Suprapubic skin (tissue), 4 donors: Measurements from ENCODE around the gene MRPL14.

Experiments
- CTCF ChIP-seq, 2 donors: fragments of 200-600 bp in 1 of 2; fragments of 450-650 bp in 1 of 2; sonication (generic) in 1 of 2; IDR thresholded peaks; one replicate each; pipeline ENCODE4 v1.5.1; 2016 to 2019; ENCODE audit warnings: antibody characterized with exemption in 2 of 2, mild to moderate bottlenecking in 1 of 2, moderate library complexity in 1 of 2
- POLR2A ChIP-seq, 2 donors: fragments of 450-650 bp; IDR thresholded peaks; one replicate each; pipeline ENCODE4 v1.6.1; 2017; ENCODE audit warnings: antibody characterized with exemption in 2 of 2, mild to moderate bottlenecking in 2 of 2, moderate library complexity in 2 of 2
- POLR2AphosphoS5 ChIP-seq, 3 donors: sonication (generic); formaldehyde crosslinking; IDR thresholded peaks; one replicate each; pipeline ENCODE4 v1.6.1; 2017; ENCODE audit warnings: antibody characterized with exemption in 3 of 3

- TF ChIP-seq POLR2A (IDR thresholded peaks at IDR 0.05) (no peak), CTCF (IDR thresholded peaks at IDR 0.05) (no peak), POLR2AphosphoS5 (IDR thresholded peaks at IDR 0.05) (no peak)
Observed at GRCh38 chr6:44063561-44064059, 63.6 kb downstream of the MRPL14 start.
